H1 (cell line): ENCODE results near the gene PKN3. TPM values are rescaled to one million over a fixed set of nuclear protein-coding genes. Genes with fewer than 3 reads are reported as not detected.

Experiments
- polyA plus RNA-seq, 7 experiments: library from polyadenylated mRNA; depleted of rRNA in 3 of 7; stranded (reverse) in 5 of 7; unstranded in 2 of 7; fragments of >200 nt in 5 of 7; fragments of 200-250 nt in 2 of 7; gene quantifications; 1 replicate in 5 of 7; 2 replicates in 1 of 7; 4 replicates in 1 of 7; pipeline versions ENCODE4 v1.2.1 to v1.2.3, GENCODE V29; 2011 to 2013; ENCODE audit warnings: missing spikeins in 2 of 7, mixed read lengths in 2 of 7
- total RNA-seq: library from RNA; stranded (reverse); fragmentation: NEBNext Ultra II Directional; extraction: Animal tissue kit (Norgen Biotek cat#: 25700); gene quantifications from 2 replicates; pipeline ENCODE4 v1.2.1, GENCODE V29; 2021
- TF ChIP-seq, protein P1 (sequence below), 3 experiments: IDR thresholded peaks; 1 replicate in 2 of 3; 2 replicates in 1 of 3; pipeline versions ENCODE4 v1.5.1 to v1.6.1; 2011; ENCODE audit warnings: low read length in 3 of 3, mild to moderate bottlenecking in 3 of 3, inconsistent platforms in 2 of 3, low read depth in 1 of 3, moderate library complexity in 1 of 3; ENCODE audit not compliant: insufficient read depth in 1 of 3; ENCODE audit errors: control extremely low read depth in 1 of 3

Gene PKN3
- total and polyA plus RNA-seq, 2 of the 8 experiments (the other 6 are each of a cell fraction or from before 2014, with no cell fraction given) = 15.7 to 16.3 TPM

DNA sequence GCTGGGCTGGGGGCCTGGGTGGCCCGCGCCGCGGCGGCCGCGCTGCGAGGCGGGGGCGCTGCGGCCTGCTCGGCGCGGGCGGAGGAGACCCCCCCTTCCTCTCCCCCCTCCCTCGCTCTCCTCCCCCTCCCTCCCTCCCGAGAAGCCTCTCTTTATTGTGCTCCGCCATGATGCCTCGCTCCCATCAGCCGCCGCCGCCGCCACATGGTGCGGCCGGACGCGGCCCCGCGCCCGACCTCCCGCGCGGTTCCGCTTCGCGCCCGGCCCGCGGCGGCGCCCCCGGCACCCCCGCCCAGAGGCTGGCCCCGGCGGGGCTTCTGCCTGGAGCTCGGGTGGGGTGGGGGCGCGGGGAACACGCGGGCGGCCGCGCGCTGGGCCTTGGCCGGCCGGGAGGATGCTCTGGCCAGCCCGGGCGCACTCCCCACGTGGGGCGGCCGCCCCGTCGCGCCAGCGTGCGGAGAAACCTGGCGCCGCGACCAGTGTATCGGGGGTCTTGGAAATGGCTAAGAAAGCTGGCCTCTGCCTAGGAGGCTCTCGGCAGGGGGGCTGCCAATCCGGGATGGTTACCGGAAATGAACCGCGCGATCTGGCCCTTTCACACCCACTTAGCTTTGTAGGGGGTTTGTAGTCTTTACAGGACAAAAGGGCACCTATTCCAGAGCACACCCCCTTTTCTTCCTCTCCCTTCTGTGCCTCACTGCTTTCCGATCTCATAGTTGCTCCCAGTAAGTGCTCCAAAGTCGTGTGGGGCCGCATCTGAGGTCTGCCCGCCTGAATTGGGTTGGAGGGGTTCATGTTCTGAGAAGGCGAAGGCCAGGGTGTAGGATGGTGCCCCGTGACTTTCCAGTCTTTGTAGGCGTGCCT is 12.3 kb upstream of the PKN3 start (continued):
- TF ChIP-seq, protein P1, sequence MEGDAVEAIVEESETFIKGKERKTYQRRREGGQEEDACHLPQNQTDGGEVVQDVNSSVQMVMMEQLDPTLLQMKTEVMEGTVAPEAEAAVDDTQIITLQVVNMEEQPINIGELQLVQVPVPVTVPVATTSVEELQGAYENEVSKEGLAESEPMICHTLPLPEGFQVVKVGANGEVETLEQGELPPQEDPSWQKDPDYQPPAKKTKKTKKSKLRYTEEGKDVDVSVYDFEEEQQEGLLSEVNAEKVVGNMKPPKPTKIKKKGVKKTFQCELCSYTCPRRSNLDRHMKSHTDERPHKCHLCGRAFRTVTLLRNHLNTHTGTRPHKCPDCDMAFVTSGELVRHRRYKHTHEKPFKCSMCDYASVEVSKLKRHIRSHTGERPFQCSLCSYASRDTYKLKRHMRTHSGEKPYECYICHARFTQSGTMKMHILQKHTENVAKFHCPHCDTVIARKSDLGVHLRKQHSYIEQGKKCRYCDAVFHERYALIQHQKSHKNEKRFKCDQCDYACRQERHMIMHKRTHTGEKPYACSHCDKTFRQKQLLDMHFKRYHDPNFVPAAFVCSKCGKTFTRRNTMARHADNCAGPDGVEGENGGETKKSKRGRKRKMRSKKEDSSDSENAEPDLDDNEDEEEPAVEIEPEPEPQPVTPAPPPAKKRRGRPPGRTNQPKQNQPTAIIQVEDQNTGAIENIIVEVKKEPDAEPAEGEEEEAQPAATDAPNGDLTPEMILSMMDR (IDR thresholded peaks at IDR 0.05; ENCODE audit: control extremely low read depth in 1 of 3, insufficient read depth in 1 of 3, low read depth in 1 of 3, low read length in 3 of 3) = no peak
